ENCODE results near the gene TNFRSF18.

DNA sequence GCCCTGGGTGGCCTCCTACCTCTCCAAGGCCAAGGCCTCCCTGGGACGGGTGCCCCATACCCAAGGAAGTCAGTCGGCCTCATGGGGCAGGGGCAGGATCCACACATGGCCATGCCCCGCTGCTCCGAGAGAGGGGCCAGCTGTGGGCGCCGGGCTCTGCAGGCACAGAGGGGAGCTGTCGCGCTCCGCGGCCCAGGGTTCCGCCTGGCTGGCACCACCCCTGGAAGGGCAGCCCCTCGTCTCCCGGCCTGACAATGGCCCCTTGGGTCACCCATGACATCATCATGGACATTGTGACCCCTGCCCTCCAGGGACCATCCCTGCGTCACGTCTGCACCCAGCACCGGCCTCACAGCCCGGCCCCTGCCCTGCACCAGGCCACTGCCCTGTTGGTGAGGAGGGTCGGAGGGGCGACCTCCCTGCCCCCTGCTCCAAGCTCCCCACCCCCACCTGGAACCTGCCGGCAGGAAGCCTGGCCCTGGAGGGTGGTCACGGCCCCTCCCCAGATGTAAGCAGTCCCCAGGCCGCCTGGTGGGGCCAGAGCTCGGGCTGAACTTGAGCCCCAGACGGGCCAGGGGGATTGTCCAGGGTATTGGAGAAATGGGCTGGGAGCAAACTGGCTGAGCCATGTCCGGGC is 26.9 kb downstream of the TNFRSF18 start:
- TF ChIP-seq CTCF (IDR thresholded peaks at IDR 0.05), result no peak
- TF ChIP-seq EP300 (IDR thresholded peaks at IDR 0.05), result no peak
- no peak for TF ChIP-seq POLR2AphosphoS5 (IDR thresholded peaks at IDR 0.05)
- TF ChIP-seq POLR2A (IDR thresholded peaks at IDR 0.05), result no peak
